IMR-90 (cell line): ENCODE results near the gene AKR1D1.

ENCODE experiments used
- FOS ChIP-seq: fragments of 150-350 bp; IDR thresholded peaks from 2 replicates; pipeline ENCODE4 v1.6.1; 2016; ENCODE audit warnings: low read depth, low read length
- MAFK ChIP-seq: IDR thresholded peaks from 2 replicates; pipeline ENCODE4 v1.6.1; 2012; ENCODE audit warnings: low read depth, low read length, improper control_type of control experiment
- NFE2L2 ChIP-seq: fragments of 150-350 bp; IDR thresholded peaks from 2 replicates; pipeline ENCODE4 v1.6.1; 2016; ENCODE audit warnings: low read depth, mild to moderate bottlenecking, low read length
- POLR2A ChIP-seq: IDR thresholded peaks from 2 replicates; pipeline ENCODE4 v1.6.1; 2012; ENCODE audit warnings: mild to moderate bottlenecking, low read depth, low read length
- RAD21 ChIP-seq: IDR thresholded peaks from 2 replicates; pipeline ENCODE4 v1.6.1; 2012; ENCODE audit warnings: low read length, improper control_type of control experiment
- RCOR1 ChIP-seq: IDR thresholded peaks from 2 replicates; pipeline ENCODE4 v1.6.1; 2012; ENCODE audit warnings: mild to moderate bottlenecking, low read length, improper control_type of control experiment; ENCODE audit not compliant: insufficient replicate concordance
- SMC3 ChIP-seq: fragments of 150-350 bp; IDR thresholded peaks from 2 replicates; pipeline ENCODE4 v1.6.1; 2016; ENCODE audit warnings: low read depth, mild to moderate bottlenecking, antibody characterized with exemption, low read length, moderate library complexity
- TF ChIP-seq, protein P1 (sequence below): conservative IDR thresholded peaks from 2 replicates; pipeline ENCODE4 v1.5.1; 2012; ENCODE audit warnings: mild to moderate bottlenecking, low read depth, low read length, improper control_type of control experiment
- TF ChIP-seq, protein P2 (sequence below): fragments of 150-350 bp; IDR thresholded peaks from 2 replicates; pipeline ENCODE4 v1.6.1; 2016; ENCODE audit warnings: low read depth, mild to moderate bottlenecking, low read length, moderate library complexity, borderline replicate concordance
- TF ChIP-seq, protein P3 (sequence below): fragments of 150-350 bp; IDR thresholded peaks from 2 replicates; pipeline ENCODE4 v1.6.1; 2017; ENCODE audit warnings: mild to moderate bottlenecking, antibody characterized with exemption, low read length, low read depth

DNA sequence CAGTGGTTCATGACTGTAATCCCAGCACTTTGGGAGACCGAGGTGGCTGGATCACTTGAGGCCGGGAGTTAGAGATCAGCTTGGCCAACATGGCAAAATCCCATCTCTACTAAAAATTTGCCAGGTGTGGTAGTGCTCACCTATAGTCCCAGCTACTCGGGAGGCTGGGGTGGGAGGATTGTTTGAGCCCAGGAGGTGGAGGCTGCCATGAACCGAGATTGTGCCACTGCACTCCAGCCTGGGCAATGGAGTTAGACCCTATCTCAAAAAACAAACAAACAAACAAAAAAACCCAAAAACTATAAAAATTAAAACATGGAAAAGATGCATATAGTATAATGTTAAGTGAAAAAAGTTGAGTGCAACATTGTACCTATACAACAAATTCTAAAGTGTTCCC lies 81.4 kb downstream of the AKR1D1 start:
- TF ChIP-seq, protein P1, sequence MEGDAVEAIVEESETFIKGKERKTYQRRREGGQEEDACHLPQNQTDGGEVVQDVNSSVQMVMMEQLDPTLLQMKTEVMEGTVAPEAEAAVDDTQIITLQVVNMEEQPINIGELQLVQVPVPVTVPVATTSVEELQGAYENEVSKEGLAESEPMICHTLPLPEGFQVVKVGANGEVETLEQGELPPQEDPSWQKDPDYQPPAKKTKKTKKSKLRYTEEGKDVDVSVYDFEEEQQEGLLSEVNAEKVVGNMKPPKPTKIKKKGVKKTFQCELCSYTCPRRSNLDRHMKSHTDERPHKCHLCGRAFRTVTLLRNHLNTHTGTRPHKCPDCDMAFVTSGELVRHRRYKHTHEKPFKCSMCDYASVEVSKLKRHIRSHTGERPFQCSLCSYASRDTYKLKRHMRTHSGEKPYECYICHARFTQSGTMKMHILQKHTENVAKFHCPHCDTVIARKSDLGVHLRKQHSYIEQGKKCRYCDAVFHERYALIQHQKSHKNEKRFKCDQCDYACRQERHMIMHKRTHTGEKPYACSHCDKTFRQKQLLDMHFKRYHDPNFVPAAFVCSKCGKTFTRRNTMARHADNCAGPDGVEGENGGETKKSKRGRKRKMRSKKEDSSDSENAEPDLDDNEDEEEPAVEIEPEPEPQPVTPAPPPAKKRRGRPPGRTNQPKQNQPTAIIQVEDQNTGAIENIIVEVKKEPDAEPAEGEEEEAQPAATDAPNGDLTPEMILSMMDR: no peak
- TF ChIP-seq POLR2A: no peak
- TF ChIP-seq, protein P2, sequence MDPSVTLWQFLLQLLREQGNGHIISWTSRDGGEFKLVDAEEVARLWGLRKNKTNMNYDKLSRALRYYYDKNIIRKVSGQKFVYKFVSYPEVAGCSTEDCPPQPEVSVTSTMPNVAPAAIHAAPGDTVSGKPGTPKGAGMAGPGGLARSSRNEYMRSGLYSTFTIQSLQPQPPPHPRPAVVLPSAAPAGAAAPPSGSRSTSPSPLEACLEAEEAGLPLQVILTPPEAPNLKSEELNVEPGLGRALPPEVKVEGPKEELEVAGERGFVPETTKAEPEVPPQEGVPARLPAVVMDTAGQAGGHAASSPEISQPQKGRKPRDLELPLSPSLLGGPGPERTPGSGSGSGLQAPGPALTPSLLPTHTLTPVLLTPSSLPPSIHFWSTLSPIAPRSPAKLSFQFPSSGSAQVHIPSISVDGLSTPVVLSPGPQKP: no peak
- no peak for TF ChIP-seq RAD21
- TF ChIP-seq, protein P3, sequence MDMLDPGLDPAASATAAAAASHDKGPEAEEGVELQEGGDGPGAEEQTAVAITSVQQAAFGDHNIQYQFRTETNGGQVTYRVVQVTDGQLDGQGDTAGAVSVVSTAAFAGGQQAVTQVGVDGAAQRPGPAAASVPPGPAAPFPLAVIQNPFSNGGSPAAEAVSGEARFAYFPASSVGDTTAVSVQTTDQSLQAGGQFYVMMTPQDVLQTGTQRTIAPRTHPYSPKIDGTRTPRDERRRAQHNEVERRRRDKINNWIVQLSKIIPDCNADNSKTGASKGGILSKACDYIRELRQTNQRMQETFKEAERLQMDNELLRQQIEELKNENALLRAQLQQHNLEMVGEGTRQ: no peak
- TF ChIP-seq FOS: no peak
- no peak for TF ChIP-seq NFE2L2
- TF ChIP-seq RCOR1: no peak
- TF ChIP-seq MAFK: no peak
- no peak for TF ChIP-seq SMC3
